ENCODE results near the gene ROMO1. TPM values are rescaled to one million over a fixed set of nuclear protein-coding genes. Genes with fewer than 3 reads are reported as not detected.

The ROMO1 gene
- polyA plus RNA-seq, 2 of the 4 experiments (the other 2 are of a cell fraction) = 201 to 430 TPM

- TF ChIP-seq HOXB13 (CRISPR knock-in tag; IDR thresholded peaks at IDR 0.05; ENCODE audit: low read depth) (0 out of 2 replicates have a peak, but pooled peaks have one; percentile 48), ATOH8 (CRISPR knock-in tag; IDR thresholded peaks at IDR 0.05; ENCODE audit: low read depth) (no peak), JUN (IDR thresholded peaks at IDR 0.05) (peak; percentile 89 to 98), EP300 (IDR thresholded peaks at IDR 0.05) (no peak), ESRRA (IDR thresholded peaks at IDR 0.05; ENCODE audit: borderline replicate concordance, low read length) (no peak), BHLHE40 (IDR thresholded peaks at IDR 0.05; ENCODE audit: low read depth, low read length) (no peak), MAFK (IDR thresholded peaks at IDR 0.05; ENCODE audit: partially characterized antibody) (peak; percentile 51), RCOR1 (IDR thresholded peaks at IDR 0.05; ENCODE audit: low read depth, low read length) (no peak), EHMT2 (IDR thresholded peaks at IDR 0.05; ENCODE audit: low read depth) (no peak), HMGXB4 (CRISPR knock-in tag; IDR thresholded peaks at IDR 0.05; ENCODE audit: borderline replicate concordance) (peak; percentile 78; the same call in 1 of the 2 replicates), RNF2 (IDR thresholded peaks at IDR 0.05; ENCODE audit: borderline replicate concordance, low read depth) (no peak), TFCP2L1 (CRISPR knock-in tag; IDR thresholded peaks at IDR 0.05) (no peak; the same call in 1 of the 2 replicates), POLR2A (IDR thresholded peaks at IDR 0.05; ENCODE audit: low read length) (peak; percentile 92), ZSCAN20 (CRISPR knock-in tag; IDR thresholded peaks at IDR 0.05) (no peak), KDM5A (IDR thresholded peaks at IDR 0.05) (no peak), PBX3 (IDR thresholded peaks at IDR 0.05) (peak; percentile 53; the same call in 1 of the 2 replicates), REST (IDR thresholded peaks at IDR 0.05) (peak; percentile 19; the same call in 1 of the 2 replicates), FOSB (CRISPR knock-in tag; IDR thresholded peaks at IDR 0.05) (peak; percentile 44; the same call in 1 of the 2 replicates), E2F6 (IDR thresholded peaks at IDR 0.05; ENCODE audit: borderline replicate concordance, low read depth) (peak; percentile 78), BCL3 (IDR thresholded peaks at IDR 0.05) (peak; percentile 81; the same call in 1 of the 3 replicates), NFE2L2 (conservative IDR thresholded peaks at IDR 0.05; ENCODE audit: low read length) (no peak), EHF (CRISPR knock-in tag; IDR thresholded peaks at IDR 0.05) (no peak; the same call in 1 of the 2 replicates), FOXS1 (CRISPR knock-in tag; IDR thresholded peaks at IDR 0.05) (no peak), GATA3 (IDR thresholded peaks at IDR 0.05; ENCODE audit: borderline replicate concordance) (peak; percentile 26; the same call in 1 of the 2 replicates), USF2 (IDR thresholded peaks at IDR 0.05) (no peak), CHD2 (IDR thresholded peaks at IDR 0.05; ENCODE audit: low read length, partially characterized antibody) (no peak), RFX5 (IDR thresholded peaks at IDR 0.05) (no peak), MYC (IDR thresholded peaks at IDR 0.05; ENCODE audit: borderline replicate concordance, low read length) (peak; percentile 73), HOXA7 (CRISPR knock-in tag; IDR thresholded peaks at IDR 0.05) (no peak; the same call in 1 of the 2 replicates), SREBF2 (IDR thresholded peaks at IDR 0.05) (no peak), FOSL2 (IDR thresholded peaks at IDR 0.05) (no peak), FOSL2 (CRISPR knock-in tag; IDR thresholded peaks at IDR 0.05) (0 out of 2 replicates have a peak, but pooled peaks have one; percentile 2), ZNF302 (CRISPR knock-in tag; IDR thresholded peaks at IDR 0.05) (no peak)
Observed at GRCh38 chr20:35664466-35665206, 34.6 kb upstream of the ROMO1 start, which contains the start of the genes CPNE1 and RBM12 (continued).

Data from A549 (cell line).